ENCODE results near the gene SLAMF7. TPM values are rescaled to one million over a fixed set of nuclear protein-coding genes. Genes with fewer than 3 reads are reported as not detected.

SLAMF7 gene
- total and polyA plus RNA-seq, 2 of the 13 experiments (the other 11 are each of a cell fraction or from before 2014, with no cell fraction given): not detected

DNA sequence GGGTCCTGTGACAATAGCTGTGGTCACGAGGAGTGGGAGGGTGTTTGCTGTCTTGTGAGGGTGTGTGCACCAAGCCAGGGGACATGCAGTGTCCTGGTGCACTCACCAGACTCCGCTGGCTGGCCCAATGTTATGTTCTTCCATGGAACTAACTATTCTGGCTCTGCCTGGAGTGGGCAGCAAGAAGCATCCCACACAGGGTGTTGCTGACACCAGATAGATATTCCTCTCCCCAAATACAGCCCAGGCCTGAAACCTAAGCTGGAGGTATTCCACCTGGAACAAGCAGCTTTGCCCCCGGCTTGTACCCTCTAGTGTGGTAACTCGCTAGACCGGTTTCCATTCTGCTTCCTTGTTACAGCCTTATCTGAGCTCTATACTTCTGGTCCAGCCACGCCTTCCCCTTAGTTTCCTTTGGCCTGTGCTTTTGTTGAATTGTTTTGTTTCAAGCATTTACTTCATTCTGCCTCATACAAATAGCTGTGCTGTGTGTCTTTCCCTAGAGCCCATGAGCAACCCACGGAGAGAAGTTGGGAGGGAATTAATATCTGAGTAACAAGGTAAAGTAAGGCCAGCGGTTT lies 42.2 kb downstream of the SLAMF7 start:
- BruUV-seq (replicated peaks): no TSS peak
- in situ Hi-C loops (cut with HindIII; ENCODE audit: extremely low pct_ligation_motif_present, low pct_unique_long_range_greater_than_20kb) (no loop called here), intact Hi-C loops (cut with micrococcal nuclease; ENCODE audit: unreplicated experiment) (loop anchor here (2.0 kb wide), 1 partner anchor 170 kb away; no protein-coding TSS in a partner anchor)
- FAIRE-seq (no peak), DNase-seq (ENCODE audit: low spot score) (no peak), ATAC-seq (no peak)
- Histone ChIP-seq H3K79me2 (ENCODE audit: insufficient read depth, low read length) (no peaks in the 10 kb centered on the region), H3K36me3 (replicated peaks in 1 of 2; ENCODE audit: control insufficient read depth in 1 of 2, insufficient read depth in 2 of 2, low read length in 2 of 2) (no peaks in the 10 kb centered on the region), H3K4me2 (ENCODE audit: low read depth, low read length) (no peak overlapping the region), H3K27me3 (ENCODE audit: control insufficient read depth in 1 of 2, insufficient read depth in 2 of 2, low read length in 2 of 2) (peaks cover 0 to 5% of the 10 kb centered on the region in 2 experiments; a peak in 2 of 5 replicates), H3K27ac (ENCODE audit: extremely low read length, insufficient read depth, low read length) (no peak overlapping the region), H2AFZ (ENCODE audit: low read length) (no peak overlapping the region), H3K4me1 (ENCODE audit: insufficient read depth, low read length) (no peaks in the 10 kb centered on the region), H3K9me3 (ENCODE audit: low read length) (no peaks in the 10 kb centered on the region), H3K4me3 (replicated peaks in 1 of 3; ENCODE audit: insufficient read depth in 1 of 3, low read depth in 2 of 3, low read length in 3 of 3) (no peak overlapping the region), H4K20me1 (ENCODE audit: insufficient read depth, low read length) (no peaks in the 10 kb centered on the region), H3K9ac (ENCODE audit: insufficient read depth, low read depth, low read length) (no peak overlapping the region)
- ChIA-PET POLR2A (no interaction called here), CTCF (ENCODE audit: low intra/inter-chr PET ratio, low total read pairs) (no interaction called here)
- WGBS (ENCODE audit: low lambda C conversion rate): 19% methylated on average over 7 of the region's 8 CpGs
- TF ChIP-seq TBP (CRISPR knock-in tag; IDR thresholded peaks at IDR 0.05) (no peak), U2AF2 (IDR thresholded peaks at IDR 0.05; ENCODE audit: low read depth, low read length) (no peak), PPARG (CRISPR knock-in tag; conservative IDR thresholded peaks at IDR 0.05) (no peak), ZNF331 (CRISPR knock-in tag; IDR thresholded peaks at IDR 0.05) (no peak)

DNA sequence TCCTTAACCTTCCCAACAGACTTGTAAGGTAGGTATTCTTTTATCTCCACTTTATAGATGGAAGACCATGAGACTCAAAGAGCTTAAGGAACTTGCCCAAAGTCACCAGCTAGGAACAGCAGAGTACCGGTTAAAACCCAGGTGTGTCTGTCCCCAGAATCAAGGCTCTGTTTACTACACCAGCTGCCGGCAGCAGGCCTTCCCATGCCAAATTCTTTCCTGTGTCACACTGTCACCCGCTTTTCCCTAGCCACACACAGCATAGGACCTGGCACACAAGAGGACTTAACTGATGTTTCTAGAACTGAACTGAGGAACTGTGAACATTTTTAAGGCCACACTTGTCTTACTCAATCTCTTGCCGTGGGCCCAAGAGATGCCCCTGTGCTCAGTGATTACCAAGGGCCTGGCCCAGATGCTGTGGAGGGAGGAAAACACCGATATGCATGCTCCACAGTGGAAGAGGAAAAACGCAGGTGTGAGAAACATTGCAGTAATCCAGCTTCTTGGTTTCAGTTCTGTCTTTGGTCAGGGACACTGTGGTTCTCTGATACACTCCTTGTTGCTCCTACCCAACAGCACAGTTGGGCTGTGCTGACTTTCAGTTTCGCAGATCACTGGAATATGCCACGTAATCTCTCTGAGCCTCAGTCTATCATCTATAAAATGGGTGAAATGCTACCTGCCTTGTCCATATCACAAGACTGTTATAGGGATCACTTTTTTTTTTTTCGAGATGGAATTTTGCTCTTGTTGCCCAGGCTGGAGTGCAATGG lies 43.1 kb downstream of the SLAMF7 start:
- Histone ChIP-seq H3K79me2 (ENCODE audit: insufficient read depth, low read length) (no peaks in the 10 kb centered on the region), H3K4me3 (replicated peaks in 1 of 3; ENCODE audit: insufficient read depth in 1 of 3, low read depth in 2 of 3, low read length in 3 of 3) (no peak overlapping the region), H2AFZ (ENCODE audit: low read length) (no peak overlapping the region), H4K20me1 (ENCODE audit: insufficient read depth, low read length) (no peaks in the 10 kb centered on the region), H3K27me3 (ENCODE audit: control insufficient read depth in 1 of 2, insufficient read depth in 2 of 2, low read length in 2 of 2) (peaks cover 0 to 5% of the 10 kb centered on the region in 2 experiments; a peak in 2 of 5 replicates), H3K4me2 (ENCODE audit: low read depth, low read length) (no peak overlapping the region), H3K36me3 (replicated peaks in 1 of 2; ENCODE audit: control insufficient read depth in 1 of 2, insufficient read depth in 2 of 2, low read length in 2 of 2) (no peaks in the 10 kb centered on the region), H3K4me1 (ENCODE audit: insufficient read depth, low read length) (no peaks in the 10 kb centered on the region), H3K27ac (ENCODE audit: extremely low read length, insufficient read depth, low read length) (no peak overlapping the region), H3K9ac (ENCODE audit: insufficient read depth, low read depth, low read length) (no peak overlapping the region), H3K9me3 (ENCODE audit: low read length) (no peaks in the 10 kb centered on the region)
- POLR2A ChIA-PET: no interaction called here
- intact Hi-C loops (cut with micrococcal nuclease; ENCODE audit: unreplicated experiment): loop anchor here (2.0 kb wide), 1 partner anchor 169 kb away; no protein-coding TSS in a partner anchor
- in situ Hi-C loops (cut with HindIII; ENCODE audit: extremely low pct_ligation_motif_present, low pct_unique_long_range_greater_than_20kb): no loop called here
- WGBS (ENCODE audit: low lambda C conversion rate): 36% methylated on average over 8 of the region's 9 CpGs
- DNase-seq (ENCODE audit: low spot score) (no peak), ATAC-seq (no peak), FAIRE-seq (no peak)
- BruUV-seq (replicated peaks): no TSS peak
- CTCF ChIA-PET (ENCODE audit: low intra/inter-chr PET ratio, low total read pairs): no interaction called here
- no peak for TF ChIP-seq TGIF2 (CRISPR knock-in tag; IDR thresholded peaks at IDR 0.05)
- no peak for TF ChIP-seq FOXO1 (CRISPR knock-in tag; IDR thresholded peaks at IDR 0.05)
- TF ChIP-seq, protein P1, sequence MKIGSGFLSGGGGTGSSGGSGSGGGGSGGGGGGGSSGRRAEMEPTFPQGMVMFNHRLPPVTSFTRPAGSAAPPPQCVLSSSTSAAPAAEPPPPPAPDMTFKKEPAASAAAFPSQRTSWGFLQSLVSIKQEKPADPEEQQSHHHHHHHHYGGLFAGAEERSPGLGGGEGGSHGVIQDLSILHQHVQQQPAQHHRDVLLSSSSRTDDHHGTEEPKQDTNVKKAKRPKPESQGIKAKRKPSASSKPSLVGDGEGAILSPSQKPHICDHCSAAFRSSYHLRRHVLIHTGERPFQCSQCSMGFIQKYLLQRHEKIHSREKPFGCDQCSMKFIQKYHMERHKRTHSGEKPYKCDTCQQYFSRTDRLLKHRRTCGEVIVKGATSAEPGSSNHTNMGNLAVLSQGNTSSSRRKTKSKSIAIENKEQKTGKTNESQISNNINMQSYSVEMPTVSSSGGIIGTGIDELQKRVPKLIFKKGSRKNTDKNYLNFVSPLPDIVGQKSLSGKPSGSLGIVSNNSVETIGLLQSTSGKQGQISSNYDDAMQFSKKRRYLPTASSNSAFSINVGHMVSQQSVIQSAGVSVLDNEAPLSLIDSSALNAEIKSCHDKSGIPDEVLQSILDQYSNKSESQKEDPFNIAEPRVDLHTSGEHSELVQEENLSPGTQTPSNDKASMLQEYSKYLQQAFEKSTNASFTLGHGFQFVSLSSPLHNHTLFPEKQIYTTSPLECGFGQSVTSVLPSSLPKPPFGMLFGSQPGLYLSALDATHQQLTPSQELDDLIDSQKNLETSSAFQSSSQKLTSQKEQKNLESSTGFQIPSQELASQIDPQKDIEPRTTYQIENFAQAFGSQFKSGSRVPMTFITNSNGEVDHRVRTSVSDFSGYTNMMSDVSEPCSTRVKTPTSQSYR (CRISPR knock-in tag; IDR thresholded peaks at IDR 0.05; ENCODE audit: borderline replicate concordance): no peak
- no peak for TF ChIP-seq KLF12 (CRISPR knock-in tag; IDR thresholded peaks at IDR 0.05; ENCODE audit: borderline replicate concordance)
- TF ChIP-seq ZNF572 (CRISPR knock-in tag; IDR thresholded peaks at IDR 0.05): no peak
- TF ChIP-seq ZNF556 (CRISPR knock-in tag; IDR thresholded peaks at IDR 0.05; ENCODE audit: borderline replicate concordance): no peak
- TF ChIP-seq RNF2 (conservative IDR thresholded peaks at IDR 0.05; ENCODE audit: low read depth): no peak
- TF ChIP-seq, protein P2, sequence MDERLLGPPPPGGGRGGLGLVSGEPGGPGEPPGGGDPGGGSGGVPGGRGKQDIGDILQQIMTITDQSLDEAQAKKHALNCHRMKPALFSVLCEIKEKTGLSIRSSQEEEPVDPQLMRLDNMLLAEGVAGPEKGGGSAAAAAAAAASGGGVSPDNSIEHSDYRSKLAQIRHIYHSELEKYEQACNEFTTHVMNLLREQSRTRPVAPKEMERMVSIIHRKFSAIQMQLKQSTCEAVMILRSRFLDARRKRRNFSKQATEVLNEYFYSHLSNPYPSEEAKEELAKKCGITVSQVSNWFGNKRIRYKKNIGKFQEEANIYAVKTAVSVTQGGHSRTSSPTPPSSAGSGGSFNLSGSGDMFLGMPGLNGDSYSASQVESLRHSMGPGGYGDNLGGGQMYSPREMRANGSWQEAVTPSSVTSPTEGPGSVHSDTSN (CRISPR knock-in tag; IDR thresholded peaks at IDR 0.05): no peak
- TF ChIP-seq, protein P3, sequence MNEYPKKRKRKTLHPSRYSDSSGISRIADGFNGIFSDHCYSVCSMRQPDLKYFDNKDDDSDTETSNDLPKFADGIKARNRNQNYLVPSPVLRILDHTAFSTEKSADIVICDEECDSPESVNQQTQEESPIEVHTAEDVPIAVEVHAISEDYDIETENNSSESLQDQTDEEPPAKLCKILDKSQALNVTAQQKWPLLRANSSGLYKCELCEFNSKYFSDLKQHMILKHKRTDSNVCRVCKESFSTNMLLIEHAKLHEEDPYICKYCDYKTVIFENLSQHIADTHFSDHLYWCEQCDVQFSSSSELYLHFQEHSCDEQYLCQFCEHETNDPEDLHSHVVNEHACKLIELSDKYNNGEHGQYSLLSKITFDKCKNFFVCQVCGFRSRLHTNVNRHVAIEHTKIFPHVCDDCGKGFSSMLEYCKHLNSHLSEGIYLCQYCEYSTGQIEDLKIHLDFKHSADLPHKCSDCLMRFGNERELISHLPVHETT (CRISPR knock-in tag; conservative IDR thresholded peaks at IDR 0.05): no peak
